Rectal smooth muscle tissue (tissue), 1 donor: ENCODE results near the gene METTL27.
"Not testable (repeated sequence)": the region's sequence is repeated elsewhere in the genome, so short reads cannot be mapped to it uniquely, and the experiment has no call there.

ENCODE experiments used
- H3K27ac ChIP-seq: one replicate; pipeline ENCODE4 v1.7.0; 2013; ENCODE audit warnings: low read depth, low read length, inconsistent platforms
- H3K27me3 ChIP-seq: one replicate; pipeline ENCODE4 v1.7.0; 2013; ENCODE audit warnings: low read length; ENCODE audit not compliant: control insufficient read depth, insufficient read depth
- H3K36me3 ChIP-seq: one replicate; pipeline ENCODE4 v1.7.0; 2013; ENCODE audit warnings: low read length; ENCODE audit not compliant: control insufficient read depth, insufficient read depth
- H3K4me1 ChIP-seq: one replicate; pipeline ENCODE4 v1.7.0; 2013; ENCODE audit warnings: low read length; ENCODE audit not compliant: control insufficient read depth, insufficient read depth
- H3K4me3 ChIP-seq: one replicate; pipeline ENCODE4 v1.7.0; 2013; ENCODE audit warnings: low read length
- H3K9ac ChIP-seq: one replicate; pipeline ENCODE4 v1.7.0; 2013; ENCODE audit warnings: low read length

Gene METTL27

GRCh38 chr7:73839743-73840714 lies 2.3 kb downstream of the METTL27 start:
- Histone ChIP-seq H3K9ac (no peak overlapping the region), H3K36me3 (no peaks in the 10 kb centered on the region), H3K4me3 (no peak overlapping the region), H3K27ac (no peak overlapping the region), H3K4me1 (no peaks in the 10 kb centered on the region), H3K27me3 (no peaks in the 10 kb centered on the region)

DNA sequence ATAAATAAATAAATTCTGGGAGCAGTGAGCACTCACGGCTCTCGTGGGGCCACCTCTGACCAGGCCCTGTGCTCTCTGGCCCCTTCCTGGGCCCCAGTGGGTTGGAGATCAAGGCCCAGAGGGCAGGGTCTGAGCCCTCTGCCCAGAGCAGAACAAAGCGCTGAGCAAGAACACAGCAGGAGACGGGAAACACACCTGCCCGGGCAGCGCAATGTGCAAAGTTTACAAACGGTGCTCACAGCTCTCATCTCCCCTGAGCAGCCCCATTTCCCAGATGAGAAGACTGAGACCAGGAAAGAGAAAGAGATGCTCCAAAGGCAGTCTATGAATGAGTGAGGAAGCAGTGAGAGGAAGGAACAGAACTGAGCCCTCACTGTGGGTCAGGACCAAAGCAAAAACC lies 3.0 kb downstream of the METTL27 start:
- no peaks in the 10 kb centered on the region for H3K4me1 ChIP-seq
- H3K27ac ChIP-seq: no peak overlapping the region
- no peak overlapping the region for H3K9ac ChIP-seq
- no peaks in the 10 kb centered on the region for H3K36me3 ChIP-seq
- no peak overlapping the region for H3K4me3 ChIP-seq
- no peaks in the 10 kb centered on the region for H3K27me3 ChIP-seq

DNA sequence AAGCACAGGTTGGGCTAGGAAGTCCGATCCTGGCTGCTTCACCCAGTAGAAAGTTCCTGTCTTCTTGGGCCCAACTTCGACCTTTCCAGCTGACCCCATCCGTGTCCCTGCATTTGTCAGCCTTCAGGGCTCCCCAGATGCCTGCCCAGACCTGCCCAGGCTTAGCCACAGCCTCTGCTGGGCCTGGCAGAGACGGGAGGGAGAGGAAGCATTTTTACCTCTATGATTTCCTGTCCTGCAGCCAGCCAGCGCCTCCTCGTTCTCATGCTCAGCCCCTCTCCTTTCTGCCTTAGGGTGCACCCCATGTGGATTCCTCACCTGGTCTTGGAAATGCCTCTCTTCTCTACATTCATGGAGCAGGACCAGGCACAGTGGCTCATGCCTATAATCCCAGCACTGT lies 3.7 kb downstream of the METTL27 start:
- Histone ChIP-seq H3K4me1 (no peaks in the 10 kb centered on the region), H3K9ac (no peak overlapping the region), H3K27ac (no peak overlapping the region), H3K27me3 (no peaks in the 10 kb centered on the region), H3K36me3 (no peaks in the 10 kb centered on the region), H3K4me3 (no peak overlapping the region)

- H3K27ac ChIP-seq, H3K36me3 ChIP-seq, H3K27me3 ChIP-seq, H3K9ac ChIP-seq, H3K4me3 ChIP-seq, H3K4me1 ChIP-seq: not testable (repeated sequence)
Measured at GRCh38 chr7:73837167-73837566, 5.1 kb downstream of the METTL27 start.

- H3K4me3 ChIP-seq: no peak overlapping the region
- no peaks in the 10 kb centered on the region for H3K36me3 ChIP-seq
- no peaks in the 10 kb centered on the region for H3K4me1 ChIP-seq
- H3K9ac ChIP-seq: no peak overlapping the region
- no peaks in the 10 kb centered on the region for H3K27me3 ChIP-seq
- H3K27ac ChIP-seq: no peak overlapping the region
Measured at GRCh38 chr7:73834626-73835191, 7.6 kb downstream of the METTL27 start.

- H3K27me3 ChIP-seq: no peaks in the 10 kb centered on the region
- H3K27ac ChIP-seq: no peak overlapping the region
- no peak overlapping the region for H3K9ac ChIP-seq
- no peaks in the 10 kb centered on the region for H3K4me1 ChIP-seq
- peak overlapping the region; percentile 21 for H3K4me3 ChIP-seq
- H3K36me3 ChIP-seq: no peaks in the 10 kb centered on the region
Measured at GRCh38 chr7:73833251-73833919, 8.9 kb downstream of the METTL27 start.

GRCh38 chr7:73832806-73833205 lies 9.5 kb downstream of the METTL27 start:
- H3K36me3 ChIP-seq: no peaks in the 10 kb centered on the region
- peaks cover 3% of the 10 kb centered on the region for H3K4me1 ChIP-seq
- H3K9ac ChIP-seq: no peak overlapping the region
- H3K4me3 ChIP-seq: peak overlapping the region; percentile 46
- no peak overlapping the region for H3K27ac ChIP-seq
- no peaks in the 10 kb centered on the region for H3K27me3 ChIP-seq

DNA sequence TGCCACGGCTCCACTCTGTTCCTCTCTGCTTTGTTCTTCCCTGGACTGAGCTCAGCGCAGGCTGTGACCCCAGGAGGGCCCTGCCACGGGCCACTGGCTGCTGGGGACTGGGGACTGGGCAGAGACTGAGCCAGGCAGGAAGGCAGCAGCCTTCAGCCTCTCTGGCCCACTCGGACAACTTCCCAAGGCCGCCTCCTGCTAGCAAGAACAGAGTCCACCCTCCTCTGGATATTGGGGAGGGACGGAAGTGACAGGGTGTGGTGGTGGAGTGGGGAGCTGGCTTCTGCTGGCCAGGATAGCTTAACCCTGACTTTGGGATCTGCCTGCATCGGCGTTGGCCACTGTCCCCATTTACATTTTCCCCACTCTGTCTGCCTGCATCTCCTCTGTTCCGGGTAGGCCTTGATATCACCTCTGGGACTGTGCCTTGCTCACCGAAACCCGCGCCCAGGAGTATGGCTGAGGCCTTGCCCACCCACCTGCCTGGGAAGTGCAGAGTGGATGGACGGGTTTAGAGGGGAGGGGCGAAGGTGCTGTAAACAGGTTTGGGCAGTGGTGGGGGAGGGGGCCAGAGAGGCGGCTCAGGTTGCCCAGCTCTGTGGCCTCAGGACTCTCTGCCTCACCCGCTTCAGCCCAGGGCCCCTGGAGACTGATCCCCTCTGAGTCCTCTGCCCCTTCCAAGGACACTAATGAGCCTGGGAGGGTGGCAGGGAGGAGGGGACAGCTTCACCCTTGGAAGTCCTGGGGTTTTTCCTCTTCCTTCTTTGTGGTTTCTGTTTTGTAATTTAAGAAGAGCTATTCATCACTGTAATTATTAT lies 10.3 kb downstream of the METTL27 start:
- Histone ChIP-seq H3K9ac (peak overlapping the region; percentile 79), H3K4me3 (peak overlapping the region; percentile 61), H3K4me1 (peaks cover 8% of the 10 kb centered on the region), H3K27me3 (no peaks in the 10 kb centered on the region), H3K27ac (no peak overlapping the region), H3K36me3 (no peaks in the 10 kb centered on the region)

DNA sequence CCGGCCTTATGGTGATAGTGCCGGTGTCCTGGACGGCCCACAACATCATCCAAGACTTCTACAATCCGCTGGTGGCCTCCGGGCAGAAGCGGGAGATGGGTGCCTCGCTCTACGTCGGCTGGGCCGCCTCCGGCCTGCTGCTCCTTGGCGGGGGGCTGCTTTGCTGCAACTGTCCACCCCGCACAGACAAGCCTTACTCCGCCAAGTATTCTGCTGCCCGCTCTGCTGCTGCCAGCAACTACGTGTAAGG lies 10.8 kb downstream of the METTL27 start:
- Histone ChIP-seq H3K9ac (peak overlapping the region; percentile 79), H3K27me3 (no peaks in the 10 kb centered on the region), H3K27ac (no peak overlapping the region), H3K36me3 (no peaks in the 10 kb centered on the region), H3K4me1 (peaks cover 8% of the 10 kb centered on the region), H3K4me3 (peak overlapping the region; percentile 61)

DNA sequence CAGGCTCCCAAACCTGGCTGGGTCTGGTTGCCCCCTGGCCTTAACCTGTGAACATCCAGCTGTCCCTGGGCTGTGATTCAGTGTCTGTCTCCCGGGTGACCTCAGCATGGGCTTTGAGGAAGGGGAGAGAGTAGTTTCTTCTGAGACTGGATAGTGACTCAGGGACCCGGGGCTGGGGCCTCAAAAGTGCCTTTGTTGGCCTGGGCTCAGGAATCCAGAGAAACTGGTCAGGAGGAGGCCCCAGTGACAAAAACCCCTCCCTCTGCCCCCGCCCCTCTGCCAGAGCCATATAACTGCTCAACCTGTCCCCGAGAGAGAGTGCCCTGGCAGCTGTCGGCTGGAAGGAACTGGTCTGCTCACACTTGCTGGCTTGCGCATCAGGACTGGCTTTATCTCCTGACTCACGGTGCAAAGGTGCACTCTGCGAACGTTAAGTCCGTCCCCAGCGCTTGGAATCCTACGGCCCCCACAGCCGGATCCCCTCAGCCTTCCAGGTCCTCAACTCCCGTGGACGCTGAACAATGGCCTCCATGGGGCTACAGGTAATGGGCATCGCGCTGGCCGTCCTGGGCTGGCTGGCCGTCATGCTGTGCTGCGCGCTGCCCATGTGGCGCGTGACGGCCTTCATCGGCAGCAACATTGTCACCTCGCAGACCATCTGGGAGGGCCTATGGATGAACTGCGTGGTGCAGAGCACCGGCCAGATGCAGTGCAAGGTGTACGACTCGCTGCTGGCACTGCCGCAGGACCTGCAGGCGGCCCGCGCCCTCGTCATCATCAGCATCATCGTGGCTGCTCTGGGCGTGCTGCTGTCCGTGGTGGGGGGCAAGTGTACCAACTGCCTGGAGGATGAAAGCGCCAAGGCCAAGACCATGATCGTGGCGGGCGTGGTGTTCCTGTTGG lies 11.4 kb downstream of the METTL27 start, which contains the start of gene CLDN4:
Gene CLDN4, plus strand, starts transcription at position 316 of the 903 bp plus-strand sequence. Its CDS starts 206 bp downstream, at position 522.
- peak within 1 kb of the TSS; percentile 79 for H3K9ac ChIP-seq

GRCh38 chr7:73829921-73830680 lies 12.2 kb downstream of the METTL27 start:
- Histone ChIP-seq H3K27me3 (no peaks in the 10 kb centered on the region), H3K4me3 (peak overlapping the region; percentile 50), H3K4me1 (peaks cover 8% of the 10 kb centered on the region), H3K9ac (peak overlapping the region; percentile 43), H3K36me3 (no peaks in the 10 kb centered on the region), H3K27ac (no peak overlapping the region)

More for the DNA sequence above, 11.4 kb downstream of the METTL27 start, which contains the start of gene CLDN4:
- Histone ChIP-seq H3K27ac (no peak within 1 kb of the TSS), H3K4me1 (peaks cover 8% of the 10 kb centered on the region), H3K27me3 (no peaks in the 10 kb centered on the region), H3K36me3 (no peaks in the 10 kb centered on the region), H3K4me3 (peak within 1 kb of the TSS; percentile 61)
